Common myeloid progenitor, CD34-positive (primary cell): ENCODE data around the gene HOXD8.

ENCODE experiments used
- CTCF ChIA-PET: fragments of 350-600 bp; sonication (Branson Sonifier 250); formaldehyde crosslinking; loops from one replicate; lab custom pipeline; 2021; ENCODE audit warnings: antibody characterized with exemption; lab: Charles Lee
- POLR2A ChIA-PET: fragments of 350-600 bp; sonication (Branson Sonifier 250); formaldehyde crosslinking; loops from one replicate; lab custom pipeline; 2021; ENCODE audit warnings: antibody characterized with exemption; lab: Charles Lee
- DNase-seq, 3 donors: peaks; one replicate each; pipeline versions ENCODE4 v3.0.0 to v3.0.0-alpha.2; 2013
- H3K27ac ChIP-seq, 2 experiments: 1 replicate in 1 of 2; 2 replicates in 1 of 2; pipeline ENCODE4 v1.7.0; 2013; ENCODE audit warnings: inconsistent platforms in 2 of 2, low read length in 2 of 2, mild to moderate bottlenecking in 2 of 2, low read depth in 1 of 2, moderate library complexity in 1 of 2; ENCODE audit not compliant: severe bottlenecking in 2 of 2, insufficient read depth in 1 of 2, poor library complexity in 1 of 2
- H3K27me3 ChIP-seq, 5 experiments: replicated peaks in 2 of 5; 1 replicate in 3 of 5; 2 replicates in 2 of 5; pipeline versions ENCODE4 v1.6.1 to v1.7.0; 2013; ENCODE audit warnings: low read length in 4 of 5, mild to moderate bottlenecking in 2 of 5, moderate library complexity in 2 of 5, inconsistent platforms in 1 of 5; ENCODE audit not compliant: insufficient read depth in 5 of 5, control insufficient read depth in 4 of 5
- H3K36me3 ChIP-seq, 4 experiments: 1 replicate in 2 of 4; 2 replicates in 2 of 4; pipeline versions ENCODE4 v1.6.1 to v1.7.0; 2013; ENCODE audit warnings: low read length in 3 of 4, control low read depth in 1 of 4, mild to moderate bottlenecking in 1 of 4; ENCODE audit not compliant: control insufficient read depth in 4 of 4, insufficient read depth in 4 of 4
- H3K4me1 ChIP-seq, 4 experiments: 1 replicate in 3 of 4; 2 replicates in 1 of 4; pipeline versions ENCODE4 v1.6.1 to v1.7.1; 2013; ENCODE audit warnings: low read length in 3 of 4, mild to moderate bottlenecking in 3 of 4, control low read depth in 1 of 4, inconsistent platforms in 1 of 4, moderate library complexity in 1 of 4; ENCODE audit not compliant: control insufficient read depth in 4 of 4, insufficient read depth in 4 of 4; ENCODE audit errors: control extremely low read depth in 1 of 4
- H3K4me3 ChIP-seq, 7 experiments: 1 replicate in 4 of 7; 2 replicates in 3 of 7; pipeline versions ENCODE4 v1.5.1 to v1.7.0; 2013; ENCODE audit warnings: mild to moderate bottlenecking in 7 of 7, low read length in 6 of 7, moderate library complexity in 6 of 7, inconsistent platforms in 2 of 7, low read depth in 2 of 7, control low read depth in 1 of 7; ENCODE audit not compliant: insufficient read depth in 4 of 7, control insufficient read depth in 1 of 7; ENCODE audit errors: extremely low read depth in 1 of 7
- H3K9me3 ChIP-seq, 5 experiments: 1 replicate in 4 of 5; 2 replicates in 1 of 5; pipeline versions ENCODE4 v1.6.1 to v1.7.1; 2013; ENCODE audit warnings: low read length in 4 of 5, mild to moderate bottlenecking in 2 of 5, inconsistent platforms in 1 of 5, low read depth in 1 of 5, moderate library complexity in 1 of 5; ENCODE audit not compliant: control insufficient read depth in 4 of 5, insufficient read depth in 2 of 5; ENCODE audit errors: control extremely low read depth in 1 of 5
- WGBS: methylation state at CpG from one replicate; pipeline ENCODE4 v1.1.5; 2013; ENCODE audit not compliant: insufficient coverage; 5-methylcytosine and 5-hydroxymethylcytosine counted together

The HOXD8 gene

DNA sequence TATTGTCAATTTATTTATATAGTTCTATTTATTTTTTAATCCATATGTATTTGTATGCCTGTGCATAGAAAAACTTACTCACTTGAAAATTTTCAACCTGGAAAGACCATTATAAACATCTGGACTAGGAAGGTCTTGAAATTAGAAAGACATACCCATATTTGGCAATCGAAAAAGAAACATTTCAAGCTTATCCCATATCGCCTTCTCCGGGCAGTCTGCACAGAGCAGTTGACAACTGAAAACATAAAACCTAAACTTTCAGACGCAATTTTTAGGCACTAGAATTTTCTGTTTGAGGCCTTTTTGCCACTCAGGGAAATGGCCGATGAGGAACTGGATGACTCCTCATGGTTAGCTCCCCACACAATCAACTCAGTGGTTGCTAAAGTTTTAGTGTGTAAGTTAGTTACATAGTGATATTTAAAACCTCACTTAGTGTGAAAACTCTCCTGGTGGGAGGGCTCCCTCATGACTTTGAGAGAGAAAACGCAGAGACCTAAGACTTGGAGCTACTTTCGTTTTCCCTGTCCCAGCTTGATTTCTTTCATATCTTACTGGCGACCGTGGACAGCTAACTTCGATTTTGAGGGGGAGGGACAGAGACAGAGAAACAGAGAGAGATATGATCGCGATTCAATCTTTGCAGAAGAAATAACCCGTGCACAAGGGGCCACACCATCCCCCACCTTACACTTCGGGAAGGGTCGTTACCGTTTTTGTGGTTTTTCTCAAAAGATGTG lies 33.1 kb upstream of the HOXD8 start:
- no peaks in the 10 kb centered on the region for H3K36me3 ChIP-seq
- POLR2A ChIA-PET, result interaction anchor here (1.0 kb wide), 1 partner anchor 17 kb away, joined by 4 read pairs; no protein-coding TSS in a partner anchor
- peaks cover 0 to 13% (median 0%) of the 10 kb centered on the region in 5 experiments for H3K9me3 ChIP-seq
- DNase-seq, result peak in 2 of 3 donors; percentile 63 to 70
- H3K4me3 ChIP-seq, result peak overlapping the region in 6 of 7 experiments; percentile 27 to 56 (median 50)
- H3K27ac ChIP-seq, result no peak overlapping the region
- CTCF ChIA-PET, result interaction anchor here (0.6 to 4.9 kb wide), 18 partner anchors 8 to 1059 kb away, joined by 3 to 27 read pairs (median 5); partner anchors contain the start of gene HOXD9
- 3% methylated on average over 12 of the region's 16 CpGs for WGBS
- peaks cover 7 to 23% (median 19%) of the 10 kb centered on the region in 4 experiments for H3K4me1 ChIP-seq
- H3K27me3 ChIP-seq, result peaks cover 26 to 99% (median 78%) of the 10 kb centered on the region in 5 experiments

DNA sequence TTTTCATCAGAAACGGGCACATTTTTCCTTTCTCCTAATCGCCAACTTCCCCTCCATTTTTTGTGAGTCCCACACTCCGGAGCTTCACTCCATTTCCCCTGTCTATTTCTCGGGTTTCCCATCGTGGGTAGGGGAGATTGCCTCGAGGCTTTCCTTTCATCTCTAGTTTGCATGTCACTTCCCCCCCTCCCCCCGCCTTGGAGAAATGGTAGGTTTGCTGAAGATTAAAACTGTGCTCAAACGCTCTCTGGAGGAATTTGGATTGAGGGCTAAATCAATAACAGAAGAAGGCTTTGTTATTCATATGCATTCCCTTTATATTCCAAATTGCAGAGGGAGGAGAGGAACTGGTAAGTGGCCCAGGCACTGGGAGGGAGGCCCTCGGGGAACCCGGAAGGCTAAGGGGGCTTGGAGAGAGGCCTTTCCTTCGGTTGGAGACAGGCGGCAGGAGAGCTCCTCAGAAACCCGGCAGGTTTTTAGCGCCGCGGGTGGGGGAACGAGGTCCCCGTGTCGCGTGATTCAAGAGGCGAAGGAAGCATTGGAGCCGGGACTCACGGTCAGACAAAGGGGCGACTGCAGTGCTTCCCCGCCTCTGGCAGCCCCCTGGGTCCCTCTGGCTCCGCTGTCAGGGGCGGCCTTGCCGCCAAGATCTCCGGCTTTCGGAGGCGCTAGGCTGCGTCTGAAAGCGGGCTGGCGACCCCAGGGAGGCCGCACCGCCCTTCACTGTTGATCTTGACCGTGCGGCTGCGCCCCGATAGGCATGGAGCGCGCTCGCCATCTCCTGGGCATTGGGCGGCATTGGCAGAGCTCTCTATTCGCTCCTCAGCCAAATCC lies 32.3 kb upstream of the HOXD8 start:
- DNase-seq, result peak; percentile 65 to 74 (median 71)
- peaks cover 0 to 13% (median 0%) of the 10 kb centered on the region in 5 experiments for H3K9me3 ChIP-seq
- H3K36me3 ChIP-seq, result no peaks in the 10 kb centered on the region
- H3K4me3 ChIP-seq, result peak overlapping the region in 6 of 7 experiments; percentile 27 to 57 (median 52)
- peaks cover 34 to 99% (median 78%) of the 10 kb centered on the region in 5 experiments for H3K27me3 ChIP-seq
- POLR2A ChIA-PET, result interaction anchor here (0.6 to 1.0 kb wide), 2 partner anchors 16 to 585 kb away, joined by 4 to 5 read pairs; no protein-coding TSS in a partner anchor
- H3K4me1 ChIP-seq, result peaks cover 7 to 23% (median 19%) of the 10 kb centered on the region in 4 experiments
- under 1% methylated on average over 33 of the region's 45 CpGs for WGBS
- CTCF ChIA-PET, result interaction anchor here (0.7 to 4.9 kb wide), 28 partner anchors 9 to 1372 kb away, joined by 3 to 27 read pairs (median 4); no protein-coding TSS in a partner anchor
- no peak overlapping the region for H3K27ac ChIP-seq

DNA sequence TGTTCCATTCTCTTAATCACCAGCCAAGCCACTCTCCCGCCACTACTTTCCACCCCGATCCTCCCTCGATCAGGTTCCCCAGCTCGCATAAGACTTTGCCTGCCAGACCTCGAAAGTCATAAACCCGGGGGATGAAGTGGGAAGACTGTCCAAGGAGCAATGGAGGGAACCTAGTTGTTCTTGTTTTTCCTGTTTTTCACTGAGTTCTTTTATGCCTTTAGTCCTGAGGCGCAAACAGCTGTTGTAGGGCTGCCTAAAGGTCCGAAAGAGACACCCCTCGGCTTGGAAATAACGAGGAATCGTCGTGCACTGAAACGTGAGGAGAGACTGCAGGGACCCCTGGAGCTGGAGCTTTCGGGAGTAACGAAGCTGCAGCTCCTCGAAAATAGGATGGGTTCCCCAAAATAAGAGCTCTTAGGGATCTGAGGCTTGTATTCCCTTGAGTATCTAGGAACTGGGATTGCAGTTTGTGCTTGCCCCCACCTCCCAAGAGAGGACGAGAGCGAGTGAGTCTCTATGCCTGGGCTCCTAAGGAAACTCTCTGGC lies 31.6 kb upstream of the HOXD8 start:
- DNase-seq, result no peak
- WGBS, result 5% methylated on average over 16 of the region's 18 CpGs
- Histone ChIP-seq H3K4me3 (peak overlapping the region in 1 of 7 experiments; percentile 56), H3K9me3 (peaks cover 0 to 13% (median 0%) of the 10 kb centered on the region in 5 experiments), H3K27ac (no peak overlapping the region), H3K36me3 (no peaks in the 10 kb centered on the region), H3K27me3 (peaks cover 41 to 100% (median 83%) of the 10 kb centered on the region in 5 experiments), H3K4me1 (peaks cover 7 to 23% (median 17%) of the 10 kb centered on the region in 4 experiments)
- POLR2A ChIA-PET, result interaction anchor here (0.6 kb wide), 1 partner anchor 585 kb away, joined by 5 read pairs; no protein-coding TSS in a partner anchor
- CTCF ChIA-PET, result interaction anchor here (0.7 to 4.9 kb wide), 23 partner anchors 8 to 1373 kb away, joined by 3 to 27 read pairs (median 4); no protein-coding TSS in a partner anchor

- WGBS, result 5% methylated on average over 32 of the region's 35 CpGs
- POLR2A ChIA-PET, result no interaction called here
- H3K27me3 ChIP-seq, result peaks cover 39 to 100% (median 82%) of the 10 kb centered on the region in 5 experiments
- no peak overlapping the region for H3K27ac ChIP-seq
- H3K4me3 ChIP-seq, result no peak overlapping the region
- no peak for DNase-seq
- H3K36me3 ChIP-seq, result no peaks in the 10 kb centered on the region
- peaks cover 0 to 9% (median 0%) of the 10 kb centered on the region in 5 experiments for H3K9me3 ChIP-seq
- peaks cover 7 to 19% (median 13%) of the 10 kb centered on the region in 4 experiments for H3K4me1 ChIP-seq
- CTCF ChIA-PET, result interaction anchor here (0.7 to 4.9 kb wide), 19 partner anchors 8 to 1061 kb away, joined by 3 to 27 read pairs (median 5); no protein-coding TSS in a partner anchor
These were observed 30.9 kb upstream of the HOXD8 start for GRCh38 chr2:176098366-176099158.

DNA sequence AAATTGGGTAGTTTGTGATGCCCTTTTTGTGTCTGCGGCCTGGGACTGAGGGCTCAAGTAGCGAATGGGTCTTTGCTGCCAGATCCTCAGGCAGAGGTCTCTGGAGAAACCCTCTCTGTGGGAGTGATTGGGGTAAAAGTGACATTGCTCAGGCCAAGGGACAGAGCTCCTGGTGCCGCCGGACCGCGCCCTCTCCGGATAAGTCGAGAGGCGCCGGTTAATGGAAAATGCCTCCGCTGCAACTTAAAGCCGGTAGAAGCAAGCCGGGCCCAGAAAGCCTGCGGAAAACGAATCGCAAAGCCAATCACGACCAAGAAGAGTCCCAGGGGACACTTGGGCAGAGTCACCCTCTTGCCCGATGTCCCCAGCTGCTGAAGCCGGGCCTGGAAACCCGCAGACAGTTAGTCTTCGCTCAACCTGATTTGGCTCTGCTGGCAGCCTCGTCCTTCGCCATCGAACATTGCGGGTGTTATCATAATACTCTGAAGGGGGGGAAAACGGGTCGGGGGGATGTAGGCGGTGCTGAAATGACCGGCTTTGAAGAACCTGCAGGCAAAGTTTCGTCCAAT lies 30.3 kb upstream of the HOXD8 start:
- ChIA-PET POLR2A (no interaction called here), CTCF (interaction anchor here (1.0 to 4.9 kb wide), 4 partner anchors 11 to 848 kb away, joined by 3 to 27 read pairs (median 7); no protein-coding TSS in a partner anchor)
- H3K9me3 ChIP-seq, result peaks cover 0 to 7% (median 0%) of the 10 kb centered on the region in 5 experiments
- no peaks in the 10 kb centered on the region for H3K36me3 ChIP-seq
- peaks cover 33 to 100% (median 82%) of the 10 kb centered on the region in 5 experiments for H3K27me3 ChIP-seq
- WGBS, result 8% methylated on average over 28 of the region's 30 CpGs
- no peak overlapping the region for H3K27ac ChIP-seq
- H3K4me1 ChIP-seq, result peaks cover 7 to 19% (median 13%) of the 10 kb centered on the region in 4 experiments
- DNase-seq, result no peak
- H3K4me3 ChIP-seq, result no peak overlapping the region
